Activated naive CD4-positive, alpha-beta T cell treated with anti-CD3 and anti-CD28 coated beads, Interleukin-2, amount 50 U/mL, for 24 hours (primary cell): ENCODE measurements around the gene ANO2.
A peak's percentile ranks its signal among the peaks of the same experiment; 100 is the strongest.

Experiments
- H3K27ac Mint-ChIP-seq: one replicate; pipeline ENCODE4 v1.8.0; 2021; ENCODE audit warnings: mild to moderate bottlenecking, mixed read lengths
- H3K27me3 Mint-ChIP-seq: one replicate; pipeline ENCODE4 v1.8.0; 2021; ENCODE audit warnings: mixed read lengths
- H3K36me3 Mint-ChIP-seq: one replicate; pipeline ENCODE4 v1.8.0; 2021; ENCODE audit warnings: mixed read lengths
- H3K4me1 Mint-ChIP-seq: one replicate; pipeline ENCODE4 v1.8.0; 2021; ENCODE audit warnings: mixed read lengths
- H3K4me3 Mint-ChIP-seq: one replicate; pipeline ENCODE4 v1.8.0; 2021; ENCODE audit warnings: mild to moderate bottlenecking, mixed read lengths
- H3K9me3 Mint-ChIP-seq: one replicate; pipeline ENCODE4 v1.8.0; 2021; ENCODE audit warnings: mixed read lengths

ANO2 gene

DNA sequence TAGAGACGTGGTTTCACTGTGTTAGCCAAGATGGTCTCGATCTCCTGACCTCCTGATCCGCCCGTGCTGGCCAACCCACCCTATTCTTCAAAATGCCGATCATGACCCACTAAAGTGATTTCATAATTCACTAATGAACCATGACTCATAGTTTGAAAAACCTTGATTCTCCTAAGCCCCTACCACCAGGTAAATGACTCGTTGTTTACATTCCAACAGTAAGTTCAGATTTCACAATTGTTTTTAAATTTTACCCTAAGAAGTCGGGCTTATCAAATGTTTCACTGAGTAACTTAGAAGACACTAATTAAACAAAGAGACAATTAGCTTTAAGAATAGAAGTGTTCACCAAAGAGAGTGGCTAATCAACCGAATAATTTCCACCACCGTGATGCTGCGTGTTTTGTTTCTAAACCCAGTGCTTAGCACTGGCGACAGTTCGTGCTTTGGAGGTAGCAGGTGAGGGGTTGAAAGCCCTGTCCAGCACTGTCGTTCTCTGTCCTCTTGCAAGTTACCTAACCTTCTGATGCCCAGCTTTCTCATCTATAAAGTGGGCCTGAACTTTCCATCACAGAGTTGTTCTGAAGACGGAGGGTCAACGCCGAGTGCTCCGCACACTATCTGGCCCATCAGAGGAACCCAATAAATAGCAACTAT lies 376.6 kb downstream of the ANO2 start:
- Mint-ChIP-seq H3K27ac (no peak overlapping the region), H3K9me3 (no peaks in the 10 kb centered on the region), H3K36me3 (no peaks in the 10 kb centered on the region), H3K4me1 (no peaks in the 10 kb centered on the region), H3K4me3 (no peak overlapping the region), H3K27me3 (peaks cover 5% of the 10 kb centered on the region)

- Mint-ChIP-seq H3K9me3 (no peaks in the 10 kb centered on the region), H3K27ac (no peak overlapping the region), H3K4me3 (no peak overlapping the region), H3K27me3 (peaks cover 5% of the 10 kb centered on the region), H3K36me3 (no peaks in the 10 kb centered on the region), H3K4me1 (no peaks in the 10 kb centered on the region)
Measured at GRCh38 chr12:5567016-5567725, 377.9 kb downstream of the ANO2 start.

- H3K4me3 Mint-ChIP-seq: no peak overlapping the region
- no peaks in the 10 kb centered on the region for H3K36me3 Mint-ChIP-seq
- H3K4me1 Mint-ChIP-seq: no peaks in the 10 kb centered on the region
- no peak overlapping the region for H3K27ac Mint-ChIP-seq
- peaks cover 3% of the 10 kb centered on the region for H3K27me3 Mint-ChIP-seq
- H3K9me3 Mint-ChIP-seq: no peaks in the 10 kb centered on the region
Measured at GRCh38 chr12:5565933-5566599, 379.0 kb downstream of the ANO2 start.

- H3K27ac Mint-ChIP-seq: no peak overlapping the region
- no peaks in the 10 kb centered on the region for H3K4me1 Mint-ChIP-seq
- H3K9me3 Mint-ChIP-seq: no peaks in the 10 kb centered on the region
- peaks cover 3% of the 10 kb centered on the region for H3K27me3 Mint-ChIP-seq
- H3K4me3 Mint-ChIP-seq: no peak overlapping the region
- H3K36me3 Mint-ChIP-seq: no peaks in the 10 kb centered on the region
Measured at GRCh38 chr12:5562581-5562980, 382.5 kb downstream of the ANO2 start.

DNA sequence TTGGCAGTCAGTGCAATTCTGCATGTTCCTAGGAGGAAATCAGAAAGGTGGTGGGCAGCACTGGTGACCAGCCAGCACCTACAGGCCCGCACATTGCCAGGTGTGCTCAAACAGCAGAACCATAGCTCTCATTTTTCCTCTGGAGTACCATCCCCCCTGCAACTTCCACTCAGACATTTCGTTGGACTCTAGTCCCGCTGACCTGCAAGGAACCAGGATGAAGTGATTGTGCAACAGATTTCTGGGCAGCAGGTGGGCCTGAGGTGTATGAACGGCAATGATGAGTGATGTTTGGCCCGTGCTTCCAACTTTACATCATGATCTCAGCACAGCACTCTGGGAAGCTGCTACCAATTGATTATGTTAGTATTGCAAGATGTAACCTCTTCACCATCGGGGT lies 383.2 kb downstream of the ANO2 start:
- Mint-ChIP-seq H3K27me3 (peaks cover 3% of the 10 kb centered on the region), H3K36me3 (no peaks in the 10 kb centered on the region), H3K4me3 (no peak overlapping the region), H3K27ac (no peak overlapping the region), H3K4me1 (no peaks in the 10 kb centered on the region), H3K9me3 (no peaks in the 10 kb centered on the region)

DNA sequence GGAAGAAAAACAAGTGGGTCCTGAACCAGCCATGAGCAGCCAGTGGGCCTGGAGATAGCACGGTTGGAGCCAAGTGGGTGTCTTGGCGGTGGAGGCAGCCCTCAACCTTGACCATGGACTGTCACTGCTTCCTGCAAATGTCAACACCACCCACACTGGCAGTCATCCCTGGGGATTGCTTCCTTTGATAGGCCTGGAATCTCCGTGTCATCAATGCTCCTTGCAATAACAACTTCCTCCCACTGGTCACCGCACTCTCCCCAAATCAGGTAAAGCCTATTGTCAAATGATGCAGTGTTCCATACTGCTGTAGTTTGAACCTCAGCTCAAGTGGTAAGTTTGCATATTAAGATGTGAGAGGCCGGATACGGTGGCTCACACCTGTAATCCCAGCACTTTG lies 384.0 kb downstream of the ANO2 start:
- H3K4me1 Mint-ChIP-seq: no peaks in the 10 kb centered on the region
- H3K27ac Mint-ChIP-seq: no peak overlapping the region
- no peak overlapping the region for H3K4me3 Mint-ChIP-seq

GRCh38 chr12:5560265-5560664 lies 384.8 kb downstream of the ANO2 start:
- no peak overlapping the region for H3K4me3 Mint-ChIP-seq
- no peak overlapping the region for H3K27ac Mint-ChIP-seq
- H3K4me1 Mint-ChIP-seq: no peaks in the 10 kb centered on the region
- H3K9me3 Mint-ChIP-seq: no peaks in the 10 kb centered on the region
- peaks cover 3% of the 10 kb centered on the region for H3K27me3 Mint-ChIP-seq
- H3K36me3 Mint-ChIP-seq: no peaks in the 10 kb centered on the region

More for the DNA sequence above, 384.0 kb downstream of the ANO2 start:
- no peaks in the 10 kb centered on the region for H3K36me3 Mint-ChIP-seq
- no peaks in the 10 kb centered on the region for H3K9me3 Mint-ChIP-seq
- peaks cover 4% of the 10 kb centered on the region for H3K27me3 Mint-ChIP-seq

GRCh38 chr12:5557906-5558305 lies 387.2 kb downstream of the ANO2 start:
- no peaks in the 10 kb centered on the region for H3K36me3 Mint-ChIP-seq
- no peak overlapping the region for H3K4me3 Mint-ChIP-seq
- no peaks in the 10 kb centered on the region for H3K9me3 Mint-ChIP-seq
- H3K4me1 Mint-ChIP-seq: no peaks in the 10 kb centered on the region
- no peak overlapping the region for H3K27ac Mint-ChIP-seq
- H3K27me3 Mint-ChIP-seq: peaks cover 3% of the 10 kb centered on the region

DNA sequence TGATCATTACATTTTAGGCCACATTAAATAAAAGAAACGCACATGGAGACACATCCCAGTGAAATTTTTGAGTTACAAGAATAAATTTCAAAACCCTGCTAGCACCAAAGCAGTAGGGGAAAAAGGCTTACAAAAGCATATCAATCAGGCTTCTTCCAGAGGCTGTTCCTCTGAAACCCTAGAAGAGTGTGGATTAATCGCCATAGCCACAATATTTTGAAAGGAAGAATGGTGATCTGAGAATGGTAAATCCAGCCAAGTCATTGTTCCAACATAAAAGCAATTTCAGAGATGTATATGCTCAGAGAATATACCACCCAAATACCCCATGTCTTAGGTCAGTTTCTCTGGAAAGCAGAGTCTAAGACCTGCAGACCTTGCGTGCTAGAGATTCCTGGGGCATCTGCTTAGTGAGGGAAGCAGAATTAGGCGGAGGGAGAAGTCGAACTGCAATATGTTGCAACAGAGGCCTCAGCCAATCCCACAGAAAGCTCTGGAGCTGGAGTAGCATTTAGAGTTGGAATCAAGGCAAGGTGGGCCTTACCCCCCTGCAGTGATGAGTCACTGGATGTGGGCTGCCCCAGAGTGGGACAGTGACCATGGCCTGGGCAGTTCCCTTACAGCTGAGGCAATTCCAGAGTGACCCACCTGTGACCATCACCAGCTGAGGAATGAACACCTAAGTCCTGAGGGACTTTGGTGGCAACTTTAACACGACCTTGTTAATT lies 387.9 kb downstream of the ANO2 start:
- H3K27ac Mint-ChIP-seq: no peak overlapping the region
- H3K27me3 Mint-ChIP-seq: peaks cover 4% of the 10 kb centered on the region
- no peak overlapping the region for H3K4me3 Mint-ChIP-seq
- no peaks in the 10 kb centered on the region for H3K9me3 Mint-ChIP-seq
- no peaks in the 10 kb centered on the region for H3K4me1 Mint-ChIP-seq
- no peaks in the 10 kb centered on the region for H3K36me3 Mint-ChIP-seq

DNA sequence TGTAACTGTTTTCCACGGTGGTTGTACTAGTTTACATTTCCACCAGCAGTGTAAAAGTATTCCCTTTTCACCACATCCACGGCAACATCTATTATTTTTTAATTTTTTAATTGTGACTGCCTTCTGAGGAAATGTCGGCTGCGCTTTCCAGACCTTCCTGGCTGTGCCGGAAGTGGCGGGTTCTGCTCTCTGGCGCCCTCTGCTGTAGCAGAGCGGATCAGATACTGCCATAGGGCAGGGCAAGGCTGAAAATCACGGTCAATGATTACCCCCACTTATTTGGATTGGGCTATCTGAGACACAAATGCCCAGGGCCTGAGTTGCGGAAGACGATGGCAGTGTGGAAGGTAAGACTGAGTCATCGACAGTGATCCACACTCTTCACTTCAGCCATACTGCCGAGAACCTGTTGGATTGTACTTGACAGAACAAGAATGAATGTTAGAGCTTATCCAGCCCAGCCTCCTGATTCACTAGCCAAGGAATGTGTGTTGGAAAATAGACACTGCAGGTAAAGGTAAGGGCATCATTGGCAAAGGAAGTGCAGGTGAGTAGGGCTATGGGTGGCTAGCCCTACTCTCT lies 388.9 kb downstream of the ANO2 start:
- H3K9me3 Mint-ChIP-seq: no peaks in the 10 kb centered on the region
- H3K27me3 Mint-ChIP-seq: peaks cover 4% of the 10 kb centered on the region
- no peaks in the 10 kb centered on the region for H3K36me3 Mint-ChIP-seq

GRCh38 chr12:5554711-5555110 lies 390.3 kb downstream of the ANO2 start:
- no peaks in the 10 kb centered on the region for H3K36me3 Mint-ChIP-seq
- H3K27ac Mint-ChIP-seq: no peak overlapping the region
- H3K27me3 Mint-ChIP-seq: peaks cover 7% of the 10 kb centered on the region
- no peaks in the 10 kb centered on the region for H3K4me1 Mint-ChIP-seq
- H3K9me3 Mint-ChIP-seq: no peaks in the 10 kb centered on the region
- no peak overlapping the region for H3K4me3 Mint-ChIP-seq

More for the DNA sequence above, 388.9 kb downstream of the ANO2 start:
- H3K27ac Mint-ChIP-seq: no peak overlapping the region
- H3K4me3 Mint-ChIP-seq: no peak overlapping the region
- no peaks in the 10 kb centered on the region for H3K4me1 Mint-ChIP-seq

DNA sequence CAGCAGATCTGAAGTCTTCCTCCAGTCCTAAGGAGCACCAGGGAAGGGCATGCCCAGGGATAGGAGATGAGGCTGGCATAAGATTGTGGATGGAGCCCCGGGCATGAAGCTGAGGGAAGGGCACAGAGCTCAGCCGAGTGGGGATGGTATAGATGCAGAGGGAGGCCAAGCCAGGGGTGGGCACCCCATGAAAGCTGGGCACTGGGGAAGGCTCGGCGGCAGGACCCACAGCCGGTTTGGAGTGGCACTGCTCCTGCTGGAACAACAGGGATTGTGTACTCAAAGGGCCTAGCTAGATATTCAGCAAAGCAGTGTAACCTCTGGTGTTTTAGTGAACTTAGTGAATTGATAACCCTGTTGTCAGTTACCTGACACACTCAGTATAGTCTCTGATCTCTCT lies 396.0 kb downstream of the ANO2 start:
- no peak overlapping the region for H3K4me3 Mint-ChIP-seq
- H3K9me3 Mint-ChIP-seq: peaks cover 8% of the 10 kb centered on the region
- H3K27me3 Mint-ChIP-seq: peaks cover 12% of the 10 kb centered on the region
- H3K27ac Mint-ChIP-seq: no peak overlapping the region
- no peaks in the 10 kb centered on the region for H3K36me3 Mint-ChIP-seq
- H3K4me1 Mint-ChIP-seq: no peaks in the 10 kb centered on the region

DNA sequence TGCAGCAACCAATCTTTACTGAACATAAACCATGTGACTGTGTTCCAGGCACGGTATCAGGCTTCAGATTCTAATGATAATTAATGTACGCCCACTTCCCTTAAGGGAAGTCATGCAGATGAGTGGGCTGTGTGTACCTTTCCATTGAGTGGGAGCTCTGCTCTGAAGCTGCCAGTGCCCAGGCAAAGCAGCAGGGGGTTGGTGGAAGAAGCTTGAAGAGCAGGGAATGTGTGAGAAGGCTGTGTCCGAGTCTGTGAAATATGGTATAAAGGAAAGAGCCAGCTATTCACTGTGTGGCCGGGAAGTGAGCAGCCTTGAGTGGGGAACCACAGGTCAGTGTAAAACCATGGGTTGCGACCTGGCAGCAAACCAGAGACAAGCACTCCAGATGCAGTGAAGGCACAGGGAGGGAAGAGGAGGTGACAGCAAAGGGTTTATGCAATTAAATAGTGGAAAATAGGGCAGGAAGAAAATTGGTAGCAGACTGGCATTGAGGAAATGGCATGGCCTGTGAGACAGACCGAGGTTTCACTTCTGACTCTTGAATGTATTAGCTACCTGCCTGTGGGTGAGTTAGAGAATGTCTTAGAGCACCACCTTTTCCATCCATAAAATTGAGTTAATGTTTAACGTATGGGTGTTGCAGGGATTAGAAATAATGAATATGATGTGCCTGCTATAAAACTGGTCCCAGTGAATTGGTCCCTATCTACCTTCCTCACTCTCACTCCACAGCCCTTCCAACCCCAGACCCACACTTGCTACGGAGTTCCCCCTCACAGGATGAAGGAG lies 396.7 kb downstream of the ANO2 start:
- Mint-ChIP-seq H3K27me3 (peaks cover 12% of the 10 kb centered on the region), H3K27ac (no peak overlapping the region), H3K4me3 (no peak overlapping the region), H3K36me3 (no peaks in the 10 kb centered on the region), H3K4me1 (no peaks in the 10 kb centered on the region), H3K9me3 (peaks cover 14% of the 10 kb centered on the region)

GRCh38 chr12:5546616-5547015 lies 398.4 kb downstream of the ANO2 start:
- Mint-ChIP-seq H3K27ac (no peak overlapping the region), H3K9me3 (peaks cover 22% of the 10 kb centered on the region), H3K27me3 (peaks cover 18% of the 10 kb centered on the region), H3K4me1 (no peaks in the 10 kb centered on the region), H3K4me3 (no peak overlapping the region), H3K36me3 (no peaks in the 10 kb centered on the region)

GRCh38 chr12:5537771-5538170 lies 407.3 kb downstream of the ANO2 start:
- Mint-ChIP-seq H3K27me3 (peaks cover 17% of the 10 kb centered on the region), H3K9me3 (peaks cover 2% of the 10 kb centered on the region), H3K36me3 (no peaks in the 10 kb centered on the region), H3K27ac (peak overlapping the region; percentile 56), H3K4me1 (no peaks in the 10 kb centered on the region), H3K4me3 (no peak overlapping the region)
